ENCODE measurements around the gene CNEP1R1.

Gene CNEP1R1

DNA sequence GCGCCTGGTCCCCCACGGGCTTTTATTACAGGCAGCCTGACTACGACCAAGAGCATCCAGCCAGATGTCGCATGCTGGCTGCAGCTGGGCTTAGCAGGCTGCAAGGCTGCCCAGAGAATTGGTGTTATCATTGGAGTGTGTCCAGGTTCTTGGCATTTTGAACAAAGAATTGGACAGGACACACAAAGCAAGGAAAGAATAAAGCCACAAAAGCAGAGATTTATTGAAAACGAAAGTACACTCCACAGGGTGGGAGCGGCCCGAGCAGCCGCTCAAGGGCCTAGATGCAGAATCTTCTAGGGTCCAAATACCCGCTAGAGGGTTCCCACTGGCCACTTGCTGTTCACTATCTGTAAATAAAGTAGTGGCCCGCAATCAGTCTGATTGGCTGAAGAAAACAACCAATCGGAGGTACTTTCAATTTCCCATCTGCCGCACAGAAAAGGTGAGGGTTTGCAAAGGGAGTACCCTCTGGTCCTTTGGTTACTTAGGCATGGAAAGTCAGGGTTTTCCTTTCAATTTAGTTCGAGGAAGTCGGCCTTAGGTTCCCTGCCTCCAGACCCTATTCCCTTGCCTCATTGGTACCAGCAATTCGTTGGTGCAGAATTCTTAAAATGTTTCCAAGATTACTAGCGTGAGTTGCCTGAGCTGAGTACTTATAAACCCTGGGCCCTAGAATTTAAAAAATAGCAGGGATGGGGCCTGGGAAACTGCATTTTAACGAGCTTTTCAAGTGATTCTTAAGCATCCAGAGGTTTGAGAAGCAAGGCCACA, 38.5 kb upstream of the CNEP1R1 start:
- no CpG with 5 or more reads among the region's 17 CpGs for WGBS, 2 donors (ENCODE audit: extremely low coverage in 2 of 2, insufficient read length in 2 of 2, insufficient replicate concordance in 1 of 2)

DNA sequence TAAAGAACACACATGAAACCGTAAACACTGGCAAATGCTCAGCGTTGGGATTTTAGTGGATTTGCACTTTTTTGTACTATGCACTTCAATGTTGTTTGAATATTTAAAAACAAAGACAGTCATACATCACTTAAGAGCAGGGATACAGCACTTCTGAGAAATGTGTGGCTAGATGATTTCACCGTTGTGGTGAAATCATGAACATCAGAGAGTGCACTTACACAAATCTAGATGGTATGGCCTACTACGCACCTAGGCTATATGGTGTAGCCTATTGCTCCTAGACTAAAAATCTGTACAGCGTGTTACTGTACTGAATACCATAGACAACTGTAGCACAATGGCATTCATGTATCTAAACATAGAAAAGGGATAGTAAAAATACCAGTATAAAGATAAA, 37.6 kb upstream of the CNEP1R1 start:
- WGBS, 2 donors (ENCODE audit: extremely low coverage in 2 of 2, insufficient read length in 2 of 2, insufficient replicate concordance in 1 of 2): no CpG with 5 or more reads among the region's 5 CpGs
- no peak overlapping the region for H3K18ac ChIP-seq (ENCODE audit: low read length)
- H4K8ac ChIP-seq (ENCODE audit: low read depth, low read length): no peak overlapping the region
- no peak overlapping the region for H2AFZ ChIP-seq (ENCODE audit: low read length)
- no peak overlapping the region for H3K9ac ChIP-seq (ENCODE audit: low read depth, low read length, poor library complexity)
- H3K9me3 ChIP-seq (replicated peaks in 1 of 2; ENCODE audit: control insufficient read depth in 2 of 2, insufficient read depth in 1 of 2, low read depth in 1 of 2, low read length in 2 of 2): no peaks in the 10 kb centered on the region
- H2BK120ac ChIP-seq (ENCODE audit: low read depth, low read length): no peak overlapping the region
- H2BK15ac ChIP-seq (ENCODE audit: low read length): no peak overlapping the region
- H3K14ac ChIP-seq (ENCODE audit: low read length): no peak overlapping the region
- H3K4ac ChIP-seq (ENCODE audit: low read length): no peak overlapping the region
- H3K4me3 ChIP-seq (ENCODE audit: low read length in 2 of 2): no peak overlapping the region
- no peak overlapping the region for H3K4me2 ChIP-seq (ENCODE audit: insufficient read depth, low read length, poor library complexity, severe bottlenecking)
- no peak overlapping the region for H2BK12ac ChIP-seq (ENCODE audit: low read length)
- no peaks in the 10 kb centered on the region for H3K79me1 ChIP-seq (ENCODE audit: low read depth, low read length)
- H3K36me3 ChIP-seq (replicated peaks in 1 of 2; ENCODE audit: control insufficient read depth in 2 of 2, insufficient read depth in 2 of 2, low read length in 2 of 2): no peaks in the 10 kb centered on the region
- peaks cover 0 to 3% of the 10 kb centered on the region in 2 donors for H3K4me1 ChIP-seq (ENCODE audit: control insufficient read depth in 2 of 2, insufficient read depth in 1 of 2, low read depth in 1 of 2, low read length in 2 of 2)
- no peak overlapping the region for H2AK5ac ChIP-seq (ENCODE audit: low read depth, low read length)
- no peak overlapping the region for H3K27ac ChIP-seq (replicated peaks; ENCODE audit: low read length)
- peaks cover 0 to 4% (median 0%) of the 10 kb centered on the region in 3 experiments for H3K27me3 ChIP-seq (ENCODE audit: control insufficient read depth in 3 of 3, insufficient read depth in 3 of 3, low read depth in 1 of 3, low read length in 3 of 3)
- no peak for DNase-seq (ENCODE audit: low spot score)
- no peak overlapping the region for H2BK5ac ChIP-seq (ENCODE audit: low read length)
- H3K23ac ChIP-seq (ENCODE audit: low read depth, low read length, poor library complexity): no peak overlapping the region
- no peak overlapping the region for H4K91ac ChIP-seq (ENCODE audit: low read depth, low read length, poor library complexity)

More for the DNA sequence above, 38.5 kb upstream of the CNEP1R1 start:
- H2BK12ac ChIP-seq (ENCODE audit: low read length): no peak overlapping the region
- no peak overlapping the region for H3K14ac ChIP-seq (ENCODE audit: low read length)
- H3K36me3 ChIP-seq (replicated peaks in 1 of 2; ENCODE audit: control insufficient read depth in 2 of 2, insufficient read depth in 2 of 2, low read length in 2 of 2): no peaks in the 10 kb centered on the region
- H4K91ac ChIP-seq (ENCODE audit: low read depth, low read length, poor library complexity): no peak overlapping the region
- H3K4me1 ChIP-seq (ENCODE audit: control insufficient read depth in 2 of 2, insufficient read depth in 1 of 2, low read depth in 1 of 2, low read length in 2 of 2): peaks cover 0 to 3% of the 10 kb centered on the region in 2 donors
- no peak overlapping the region for H3K4ac ChIP-seq (ENCODE audit: low read length)
- H2BK120ac ChIP-seq (ENCODE audit: low read depth, low read length): no peak overlapping the region
- no peak overlapping the region for H2BK15ac ChIP-seq (ENCODE audit: low read length)
- DNase-seq (ENCODE audit: low spot score): no peak
- H4K8ac ChIP-seq (ENCODE audit: low read depth, low read length): no peak overlapping the region
- H3K4me2 ChIP-seq (ENCODE audit: insufficient read depth, low read length, poor library complexity, severe bottlenecking): no peak overlapping the region
- H2AFZ ChIP-seq (ENCODE audit: low read length): peak overlapping the region; percentile 71
- H3K9ac ChIP-seq (ENCODE audit: low read depth, low read length, poor library complexity): no peak overlapping the region
- H3K4me3 ChIP-seq (ENCODE audit: low read length in 2 of 2): no peak overlapping the region
- H3K18ac ChIP-seq (ENCODE audit: low read length): no peak overlapping the region
- peaks cover 0 to 4% (median 0%) of the 10 kb centered on the region in 3 experiments for H3K27me3 ChIP-seq (ENCODE audit: control insufficient read depth in 3 of 3, insufficient read depth in 3 of 3, low read depth in 1 of 3, low read length in 3 of 3)
- H2AK5ac ChIP-seq (ENCODE audit: low read depth, low read length): no peak overlapping the region
- H3K79me1 ChIP-seq (ENCODE audit: low read depth, low read length): no peaks in the 10 kb centered on the region
- no peak overlapping the region for H2BK5ac ChIP-seq (ENCODE audit: low read length)
- no peak overlapping the region for H3K23ac ChIP-seq (ENCODE audit: low read depth, low read length, poor library complexity)
- no peaks in the 10 kb centered on the region for H3K9me3 ChIP-seq (replicated peaks in 1 of 2; ENCODE audit: control insufficient read depth in 2 of 2, insufficient read depth in 1 of 2, low read depth in 1 of 2, low read length in 2 of 2)
- H3K27ac ChIP-seq (replicated peaks; ENCODE audit: low read length): no peak overlapping the region

DNA sequence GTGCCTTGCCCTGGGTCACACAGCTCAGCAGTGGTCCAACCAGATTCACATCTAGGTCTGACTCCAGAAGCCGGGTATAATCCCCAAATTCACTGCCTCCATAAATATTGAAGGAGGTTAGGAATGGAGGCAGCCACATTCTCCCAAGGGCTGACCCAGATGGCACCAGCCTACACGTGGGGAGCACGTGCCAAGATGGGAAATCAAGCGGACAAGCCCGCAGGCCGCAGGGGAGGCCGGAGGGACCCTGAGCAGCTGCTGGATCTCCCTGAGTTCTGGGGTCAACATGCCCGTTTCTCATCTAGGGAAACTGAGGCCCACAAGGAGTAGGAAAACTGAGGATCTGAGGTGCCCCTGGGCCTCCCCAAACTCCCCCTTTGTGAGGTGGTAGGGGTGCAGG, 32.2 kb upstream of the CNEP1R1 start:
- no peak overlapping the region for H3K9ac ChIP-seq (ENCODE audit: low read depth, low read length, poor library complexity)
- no CpG with 5 or more reads among the region's 8 CpGs for WGBS, 2 donors (ENCODE audit: extremely low coverage in 2 of 2, insufficient read length in 2 of 2, insufficient replicate concordance in 1 of 2)
- H3K23ac ChIP-seq (ENCODE audit: low read depth, low read length, poor library complexity): no peak overlapping the region
- H2AK5ac ChIP-seq (ENCODE audit: low read depth, low read length): no peak overlapping the region
- no peak overlapping the region for H3K27ac ChIP-seq (replicated peaks; ENCODE audit: low read length)
- no peak overlapping the region for H2AFZ ChIP-seq (ENCODE audit: low read length)
- H4K91ac ChIP-seq (ENCODE audit: low read depth, low read length, poor library complexity): no peak overlapping the region
- H3K4me1 ChIP-seq (ENCODE audit: control insufficient read depth in 2 of 2, insufficient read depth in 1 of 2, low read depth in 1 of 2, low read length in 2 of 2): peaks cover 0 to 3% of the 10 kb centered on the region in 2 donors
- no peak overlapping the region for H3K14ac ChIP-seq (ENCODE audit: low read length)
- no peak overlapping the region for H2BK15ac ChIP-seq (ENCODE audit: low read length)
- no peak for DNase-seq (ENCODE audit: low spot score)
- H3K36me3 ChIP-seq (replicated peaks in 1 of 2; ENCODE audit: control insufficient read depth in 2 of 2, insufficient read depth in 2 of 2, low read length in 2 of 2): no peaks in the 10 kb centered on the region
- no peak overlapping the region for H4K8ac ChIP-seq (ENCODE audit: low read depth, low read length)
- H3K4me3 ChIP-seq (ENCODE audit: low read length in 2 of 2): no peak overlapping the region
- H2BK12ac ChIP-seq (ENCODE audit: low read length): no peak overlapping the region
- peaks cover 0 to 14% (median 0%) of the 10 kb centered on the region in 3 experiments for H3K27me3 ChIP-seq (ENCODE audit: control insufficient read depth in 3 of 3, insufficient read depth in 3 of 3, low read depth in 1 of 3, low read length in 3 of 3)
- H3K4me2 ChIP-seq (ENCODE audit: insufficient read depth, low read length, poor library complexity, severe bottlenecking): no peak overlapping the region
- no peak overlapping the region for H2BK5ac ChIP-seq (ENCODE audit: low read length)
- H2BK120ac ChIP-seq (ENCODE audit: low read depth, low read length): no peak overlapping the region
- no peaks in the 10 kb centered on the region for H3K9me3 ChIP-seq (replicated peaks in 1 of 2; ENCODE audit: control insufficient read depth in 2 of 2, insufficient read depth in 1 of 2, low read depth in 1 of 2, low read length in 2 of 2)
- no peak overlapping the region for H3K4ac ChIP-seq (ENCODE audit: low read length)
- no peak overlapping the region for H3K18ac ChIP-seq (ENCODE audit: low read length)
- no peaks in the 10 kb centered on the region for H3K79me1 ChIP-seq (ENCODE audit: low read depth, low read length)

DNA sequence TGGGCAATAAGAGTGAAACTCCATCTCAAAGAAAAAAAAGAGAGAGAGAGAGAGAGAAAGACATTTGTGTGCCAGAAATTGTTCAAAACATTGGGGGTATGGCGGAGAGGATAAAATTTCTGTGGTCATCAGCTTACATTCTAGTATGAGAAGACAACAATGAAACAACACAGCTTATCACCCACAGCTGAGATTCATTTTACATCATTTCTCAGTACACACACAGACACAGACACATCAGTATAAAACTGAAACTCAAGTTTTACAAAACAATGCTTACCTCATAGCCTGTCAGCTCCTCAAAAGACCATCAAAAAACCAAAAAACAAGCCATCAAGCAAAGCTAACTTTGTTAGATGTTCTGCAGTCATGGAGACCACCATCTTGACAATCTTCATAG, 31.4 kb upstream of the CNEP1R1 start:
- H3K14ac ChIP-seq (ENCODE audit: low read length): no peak overlapping the region
- no peak overlapping the region for H3K4me3 ChIP-seq (ENCODE audit: low read length in 2 of 2)
- no peaks in the 10 kb centered on the region for H3K4me1 ChIP-seq (ENCODE audit: control insufficient read depth in 2 of 2, insufficient read depth in 1 of 2, low read depth in 1 of 2, low read length in 2 of 2)
- no peak overlapping the region for H3K4ac ChIP-seq (ENCODE audit: low read length)
- no peak overlapping the region for H3K4me2 ChIP-seq (ENCODE audit: insufficient read depth, low read length, poor library complexity, severe bottlenecking)
- no peaks in the 10 kb centered on the region for H3K36me3 ChIP-seq (replicated peaks in 1 of 2; ENCODE audit: control insufficient read depth in 2 of 2, insufficient read depth in 2 of 2, low read length in 2 of 2)
- H3K9me3 ChIP-seq (replicated peaks in 1 of 2; ENCODE audit: control insufficient read depth in 2 of 2, insufficient read depth in 1 of 2, low read depth in 1 of 2, low read length in 2 of 2): no peaks in the 10 kb centered on the region
- H4K91ac ChIP-seq (ENCODE audit: low read depth, low read length, poor library complexity): no peak overlapping the region
- no peaks in the 10 kb centered on the region for H3K79me1 ChIP-seq (ENCODE audit: low read depth, low read length)
- peaks cover 0 to 14% (median 0%) of the 10 kb centered on the region in 3 experiments for H3K27me3 ChIP-seq (ENCODE audit: control insufficient read depth in 3 of 3, insufficient read depth in 3 of 3, low read depth in 1 of 3, low read length in 3 of 3)
- DNase-seq (ENCODE audit: low spot score): no peak
- no peak overlapping the region for H2BK120ac ChIP-seq (ENCODE audit: low read depth, low read length)
- H4K8ac ChIP-seq (ENCODE audit: low read depth, low read length): no peak overlapping the region
- no peak overlapping the region for H2AFZ ChIP-seq (ENCODE audit: low read length)
- no peak overlapping the region for H2BK12ac ChIP-seq (ENCODE audit: low read length)
- H3K9ac ChIP-seq (ENCODE audit: low read depth, low read length, poor library complexity): no peak overlapping the region
- H3K27ac ChIP-seq (replicated peaks; ENCODE audit: low read length): no peak overlapping the region
- no peak overlapping the region for H2AK5ac ChIP-seq (ENCODE audit: low read depth, low read length)
- H3K18ac ChIP-seq (ENCODE audit: low read length): no peak overlapping the region
- WGBS, 2 donors (ENCODE audit: extremely low coverage in 2 of 2, insufficient read length in 2 of 2, insufficient replicate concordance in 1 of 2): no CpG with 5 or more reads among the region's 1 CpG
- H2BK5ac ChIP-seq (ENCODE audit: low read length): no peak overlapping the region
- no peak overlapping the region for H3K23ac ChIP-seq (ENCODE audit: low read depth, low read length, poor library complexity)
- no peak overlapping the region for H2BK15ac ChIP-seq (ENCODE audit: low read length)
